ENCODE measurements around the gene NHSL1.

GRCh38 chr6:138374815-138375214, 124.5 kb downstream of the NHSL1 start:
- no peak for TF ChIP-seq REST (IDR thresholded peaks at IDR 0.05; ENCODE audit: insufficient read depth in 1 of 2, low read depth in 2 of 2, low read length in 2 of 2)
- no peak for TF ChIP-seq POLR2AphosphoS5 (IDR thresholded peaks at IDR 0.05; ENCODE audit: low read depth, low read length)
- TF ChIP-seq SIN3A (IDR thresholded peaks at IDR 0.05; ENCODE audit: borderline replicate concordance, insufficient read depth, low read length): no peak
- no peak for TF ChIP-seq TAF1 (IDR thresholded peaks at IDR 0.05; ENCODE audit: borderline replicate concordance, insufficient read depth, low read length)
